SH-SY5Y (cell line): Measurements from ENCODE around the gene CTIF.

ENCODE experiments used
- GATA2 ChIP-seq: IDR thresholded peaks from 2 replicates; pipeline ENCODE4 v1.6.1; 2011; ENCODE audit warnings: mild to moderate bottlenecking, low read depth, low read length
- GATA3 ChIP-seq: IDR thresholded peaks from 2 replicates; pipeline ENCODE4 v1.6.1; 2011; ENCODE audit warnings: low read depth, mild to moderate bottlenecking, low read length, moderate library complexity

- TF ChIP-seq GATA2 (no peak), GATA3 (no peak)
Observed at GRCh38 chr18:48608581-48608980, 69.8 kb downstream of the CTIF start.
